HL-60 (cell line): ENCODE measurements around the gene SLC39A2.

Experiments used
- POLR2AphosphoS5 ChIP-seq: IDR thresholded peaks from 2 replicates; pipeline ENCODE4 v1.6.1; 2012; ENCODE audit warnings: low read depth
- TF ChIP-seq, protein P1 (sequence below): IDR thresholded peaks from one replicate; pipeline ENCODE4 v1.5.1; 2011; ENCODE audit warnings: low read length, control low read depth, inconsistent platforms; ENCODE audit not compliant: insufficient read depth

- TF ChIP-seq, protein P1, sequence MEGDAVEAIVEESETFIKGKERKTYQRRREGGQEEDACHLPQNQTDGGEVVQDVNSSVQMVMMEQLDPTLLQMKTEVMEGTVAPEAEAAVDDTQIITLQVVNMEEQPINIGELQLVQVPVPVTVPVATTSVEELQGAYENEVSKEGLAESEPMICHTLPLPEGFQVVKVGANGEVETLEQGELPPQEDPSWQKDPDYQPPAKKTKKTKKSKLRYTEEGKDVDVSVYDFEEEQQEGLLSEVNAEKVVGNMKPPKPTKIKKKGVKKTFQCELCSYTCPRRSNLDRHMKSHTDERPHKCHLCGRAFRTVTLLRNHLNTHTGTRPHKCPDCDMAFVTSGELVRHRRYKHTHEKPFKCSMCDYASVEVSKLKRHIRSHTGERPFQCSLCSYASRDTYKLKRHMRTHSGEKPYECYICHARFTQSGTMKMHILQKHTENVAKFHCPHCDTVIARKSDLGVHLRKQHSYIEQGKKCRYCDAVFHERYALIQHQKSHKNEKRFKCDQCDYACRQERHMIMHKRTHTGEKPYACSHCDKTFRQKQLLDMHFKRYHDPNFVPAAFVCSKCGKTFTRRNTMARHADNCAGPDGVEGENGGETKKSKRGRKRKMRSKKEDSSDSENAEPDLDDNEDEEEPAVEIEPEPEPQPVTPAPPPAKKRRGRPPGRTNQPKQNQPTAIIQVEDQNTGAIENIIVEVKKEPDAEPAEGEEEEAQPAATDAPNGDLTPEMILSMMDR, result no peak
- no peak for TF ChIP-seq POLR2AphosphoS5
Observed at GRCh38 chr14:21041676-21042433, 42.8 kb downstream of the SLC39A2 start, which contains the start of gene RNASE7.
